HK-2 (cell line): ENCODE measurements around the gene CLSTN3.
"Not testable (repeated sequence)": the region's sequence is repeated elsewhere in the genome, so short reads cannot be mapped to it uniquely, and the experiment has no call there.

Source experiments
- DNase-seq: peaks from one replicate; pipeline ENCODE4 v3.0.0-alpha.2; 2018; ENCODE audit not compliant: unreplicated experiment

The CLSTN3 gene

GRCh38 chr12:7150356-7150755 lies 20.2 kb downstream of the CLSTN3 start:
- no peak for DNase-seq

- DNase-seq, result no peak
These were observed 20.7 kb downstream of the CLSTN3 start for GRCh38 chr12:7150841-7151240.

- no peak for DNase-seq
These were observed 21.4 kb downstream of the CLSTN3 start for GRCh38 chr12:7151532-7151931.

GRCh38 chr12:7152818-7153217 lies 22.6 kb downstream of the CLSTN3 start:
- no peak for DNase-seq

- no peak for DNase-seq
These were observed 23.9 kb downstream of the CLSTN3 start for GRCh38 chr12:7154042-7154441.

- no peak for DNase-seq
These were observed 24.8 kb downstream of the CLSTN3 start for GRCh38 chr12:7154901-7155470.

- DNase-seq, result peak; percentile 32
These were observed 25.4 kb downstream of the CLSTN3 start for GRCh38 chr12:7155471-7156034.

- no peak for DNase-seq
These were observed 26.4 kb downstream of the CLSTN3 start for GRCh38 chr12:7156259-7157197.

GRCh38 chr12:7157391-7157790 lies 27.2 kb downstream of the CLSTN3 start:
- no peak for DNase-seq

- no peak for DNase-seq
These were observed 28.8 kb downstream of the CLSTN3 start for GRCh38 chr12:7158781-7159609.

- no peak for DNase-seq
These were observed 30.0 kb downstream of the CLSTN3 start for GRCh38 chr12:7160183-7160582.

- no peak for DNase-seq
These were observed 31.2 kb downstream of the CLSTN3 start for GRCh38 chr12:7161327-7161726.

- DNase-seq, result no peak
These were observed 31.6 kb downstream of the CLSTN3 start for GRCh38 chr12:7161811-7162210.

- DNase-seq, result peak; percentile 20
These were observed 32.5 kb downstream of the CLSTN3 start for GRCh38 chr12:7162691-7163114.

- DNase-seq, result no peak
These were observed 39.8 kb downstream of the CLSTN3 start for GRCh38 chr12:7169951-7170350.

- DNase-seq, result no peak
These were observed 41.7 kb downstream of the CLSTN3 start for GRCh38 chr12:7171854-7172253.

GRCh38 chr12:7175493-7175892 lies 45.3 kb downstream of the CLSTN3 start:
- DNase-seq, result no peak

GRCh38 chr12:7176595-7176994 lies 46.4 kb downstream of the CLSTN3 start:
- DNase-seq, result no peak

- no peak for DNase-seq
These were observed 48.3 kb downstream of the CLSTN3 start for GRCh38 chr12:7178481-7178880.

- no peak for DNase-seq
These were observed 50.5 kb downstream of the CLSTN3 start for GRCh38 chr12:7180685-7181084.

- DNase-seq, result not testable (repeated sequence)
These were observed 55.9 kb downstream of the CLSTN3 start for GRCh38 chr12:7186058-7186457.
